K562 (cell line): ENCODE results near the gene SPATA13. TPM values are rescaled to one million over a fixed set of nuclear protein-coding genes. Genes with fewer than 3 reads are reported as not detected.

ENCODE experiments used
- ATAC-seq: fragments of 200-7000 bp; cut with Tn5 transposase; 3 replicates; pipeline ENCODE4 v1.9.1; 2020; ENCODE audit warnings: moderate library complexity
- BruUV-seq: library from RNA; stranded (reverse); fragments of 400-500 nt; replicated peaks from 2 replicates; lab custom pipeline; 2021; lab: Mats Ljungman, UMichigan
- CTCF ChIA-PET: fragments of 300-600 bp; formaldehyde crosslinking; extraction: SDS; loops from one replicate; lab custom pipeline; 2021; ENCODE audit warnings: low intra/inter-chr PET ratio; lab: Yijun Ruan, JAX
- POLR2A ChIA-PET: fragments of 300-600, 350-650 bp; sonication (Branson Sonifier 250); formaldehyde crosslinking; extraction: SDS; loops from one replicate; lab custom pipeline; 2021; ENCODE audit warnings: antibody characterized with exemption, inconsistent platforms; lab: Yijun Ruan, JAX
- DNase-seq, 4 experiments: peaks; one replicate each; pipeline versions ENCODE4 v3.0.0 to v3.0.0-alpha.2; 2011 to 2018; ENCODE audit warnings: low spot score in 3 of 4, mixed read lengths in 3 of 4; ENCODE audit errors: extremely low read depth in 1 of 4
- FAIRE-seq: peaks from 2 replicates; lab custom pipeline; 2011; peaks lifted over from hg19 to GRCh38; lab: Jason Lieb, UNC
- H2AFZ ChIP-seq: 2 replicates; pipeline ENCODE4 v1.6.0; 2011; ENCODE audit warnings: low read depth, low read length, control low read depth, inconsistent platforms
- H3K27ac ChIP-seq: fragments of 200-600 bp; 3 replicates; pipeline ENCODE4 v1.8.0; 2011; ENCODE audit warnings: low read depth, mild to moderate bottlenecking, control low read depth, inconsistent platforms, low read length, moderate library complexity, mixed read lengths; ENCODE audit errors: extremely low read depth
- H3K27me3 ChIP-seq, 2 experiments: fragments of 300-600 bp in 1 of 2; 2 replicates in 1 of 2; 3 replicates in 1 of 2; pipeline versions ENCODE4 v1.6.0 to v1.8.0; 2011; ENCODE audit warnings: inconsistent platforms in 2 of 2, low read length in 2 of 2, mild to moderate bottlenecking in 1 of 2, mixed read lengths in 1 of 2, moderate library complexity in 1 of 2; ENCODE audit not compliant: control insufficient read depth in 2 of 2, insufficient read depth in 2 of 2
- H3K36me3 ChIP-seq: fragments of 300-600 bp; 3 replicates; pipeline ENCODE4 v1.8.0; 2011; ENCODE audit warnings: mild to moderate bottlenecking, low read length, inconsistent platforms; ENCODE audit not compliant: control insufficient read depth, insufficient read depth
- H3K4me1 ChIP-seq, 2 experiments: fragments of 200-600 bp in 1 of 2; replicated peaks in 1 of 2; 2 replicates in 1 of 2; 3 replicates in 1 of 2; pipeline versions ENCODE4 v1.5.1 to v1.8.0; 2011; ENCODE audit warnings: inconsistent platforms in 2 of 2, low read length in 2 of 2, mild to moderate bottlenecking in 1 of 2, mixed read lengths in 1 of 2, moderate library complexity in 1 of 2; ENCODE audit not compliant: control insufficient read depth in 2 of 2, insufficient read depth in 2 of 2
- H3K4me2 ChIP-seq: 2 replicates; pipeline ENCODE4 v1.6.1; 2011; ENCODE audit warnings: low read length, control low read depth, inconsistent platforms, mixed read lengths; ENCODE audit not compliant: insufficient read depth
- H3K4me3 ChIP-seq: fragments of 200-600 bp; sonication (generic), shearing (Covaris generic); 2 replicates; pipeline ENCODE4 v1.5.1; 2016; ENCODE audit warnings: control low read depth, inconsistent platforms
- H3K79me2 ChIP-seq: fragments of 200-600 bp; 3 replicates; pipeline ENCODE4 v1.8.0; 2011; ENCODE audit warnings: low read length, inconsistent platforms; ENCODE audit not compliant: control insufficient read depth, insufficient read depth
- H3K9ac ChIP-seq, 2 experiments: 2 replicates each; pipeline versions ENCODE4 v1.6.0 to v1.6.1; 2011; ENCODE audit warnings: low read depth in 2 of 2, low read length in 2 of 2, control low read depth in 1 of 2, inconsistent platforms in 1 of 2, mild to moderate bottlenecking in 1 of 2, mixed read lengths in 1 of 2; ENCODE audit not compliant: insufficient read depth in 1 of 2
- H3K9me1 ChIP-seq: one replicate; pipeline ENCODE4 v1.6.0; 2011; ENCODE audit warnings: inconsistent platforms, mild to moderate bottlenecking, low read length, moderate library complexity; ENCODE audit not compliant: control insufficient read depth, insufficient read depth
- H3K9me3 ChIP-seq: replicated peaks from 2 replicates; pipeline ENCODE4 v1.5.1; 2011; ENCODE audit warnings: low read depth, low read length, inconsistent platforms; ENCODE audit not compliant: control insufficient read depth, insufficient read depth
- H4K20me1 ChIP-seq: replicated peaks from 2 replicates; pipeline ENCODE4 v1.6.1; 2011; ENCODE audit warnings: low read length, inconsistent platforms, mixed read lengths; ENCODE audit not compliant: control insufficient read depth, insufficient read depth
- ASH1L ChIP-seq: fragments of 450-650 bp; IDR thresholded peaks from 2 replicates; pipeline ENCODE4 v1.6.1; 2018; ENCODE audit warnings: borderline replicate concordance, mild to moderate bottlenecking, low read depth; ENCODE audit not compliant: partially characterized antibody
- BMI1 ChIP-seq: fragments of 150-350 bp; IDR thresholded peaks from 2 replicates; pipeline ENCODE4 v1.6.1; 2014; ENCODE audit warnings: low read length
- CBX3 ChIP-seq, 2 experiments: IDR thresholded peaks; 1 replicate in 1 of 2; 2 replicates in 1 of 2; pipeline ENCODE4 v1.6.1; 2012; ENCODE audit warnings: inconsistent platforms in 2 of 2, low read length in 2 of 2, borderline replicate concordance in 1 of 2, control low read depth in 1 of 2
- CEBPB ChIP-seq: fragments of 450-650 bp; IDR thresholded peaks from 2 replicates; pipeline ENCODE4 v1.6.1; 2016; ENCODE audit warnings: missing genetic modification characterization, missing compliant biosample characterization
- CSDE1 ChIP-seq, 2 experiments: fragments of 450-650 bp; IDR thresholded peaks; 2 replicates each; pipeline ENCODE4 v1.6.1; 2016; ENCODE audit warnings: mild to moderate bottlenecking in 1 of 2
- DNMT1 ChIP-seq: fragments of 450-650 bp; IDR thresholded peaks from 2 replicates; pipeline ENCODE4 v1.6.1; 2016; ENCODE audit warnings: antibody characterized with exemption, mild to moderate bottlenecking
- HMG20B ChIP-seq: fragments of 250-450 bp; sonication (Bioruptor Pico); IDR thresholded peaks from 2 replicates; pipeline ENCODE4 v1.5.0; 2021; ENCODE audit warnings: mild to moderate bottlenecking
- IRF1 ChIP-seq: sonication (generic); formaldehyde crosslinking; IDR thresholded peaks from 2 replicates; pipeline ENCODE4 v1.8.0; 2022; ENCODE audit warnings: missing genetic modification reagents, mild to moderate bottlenecking, borderline replicate concordance
- IRF2 ChIP-seq: sonication (generic); formaldehyde crosslinking; IDR thresholded peaks from 2 replicates; pipeline ENCODE4 v1.8.1; 2022; ENCODE audit warnings: mild to moderate bottlenecking, missing genetic modification reagents
- NCOA4 ChIP-seq: fragments of 450-650 bp; IDR thresholded peaks from 2 replicates; pipeline ENCODE4 v1.6.1; 2018; ENCODE audit warnings: mild to moderate bottlenecking; ENCODE audit not compliant: partially characterized antibody
- NR1H2 ChIP-seq: sonication (generic); formaldehyde crosslinking; IDR thresholded peaks from 2 replicates; pipeline ENCODE4 v1.4.0; 2020; ENCODE audit warnings: mild to moderate bottlenecking, missing genetic modification reagents
- PTRF ChIP-seq: fragments of 450-650 bp; IDR thresholded peaks from 2 replicates; pipeline ENCODE4 v1.6.1; 2016; ENCODE audit warnings: mild to moderate bottlenecking, missing genetic modification characterization, missing compliant biosample characterization
- SREBF2 ChIP-seq: sonication (generic); formaldehyde crosslinking; IDR thresholded peaks from 2 replicates; pipeline ENCODE4 v1.4.0; 2020; ENCODE audit warnings: mild to moderate bottlenecking, missing genetic modification reagents
- ZNF76 ChIP-seq: fragments of 250-450 bp; sonication (Bioruptor Pico); IDR thresholded peaks from 2 replicates; pipeline ENCODE4 v1.4.0; 2020; ENCODE audit warnings: mild to moderate bottlenecking, moderate library complexity, borderline replicate concordance
- WGBS: fragments of 100-300 bp; shearing (Covaris generic); methylation state at CpG from one replicate; pipeline ENCODE4 v1.1.6; 2016; ENCODE audit warnings: low coverage, mixed read lengths; ENCODE audit not compliant: insufficient coverage; ENCODE audit errors: missing lambda C conversion rate; 5-methylcytosine and 5-hydroxymethylcytosine counted together
- in situ Hi-C: fragments of 300-500 bp; cut with MboI; formaldehyde crosslinking; loops from 4 replicates; pipeline ENCODE4 v1.15.0; 2018; ENCODE audit warnings: inconsistent platforms, mixed read lengths
- intact Hi-C: fragments of 100-400 bp; cut with micrococcal nuclease; formaldehyde crosslinking; loops from 2 replicates; pipeline ENCODE4 v1.14.2; 2022
- polyA plus RNA-seq, 8 experiments: library from polyadenylated mRNA; depleted of rRNA in 4 of 8; stranded (reverse) in 5 of 8; unstranded in 3 of 8; fragments of >200 nt; fragmentation: Nextera tagmentation in 2 of 8; fragmentation: Illumina TruSeq in 1 of 8; extraction: Ambion mirVana in 2 of 8; extraction: Trizol in 1 of 8; gene quantifications; 2 replicates each; pipeline versions ENCODE4 v1.2.1 to v1.2.3, GENCODE V29; 2011 to 2014; ENCODE audit warnings: inconsistent platforms in 1 of 8, missing spikeins in 1 of 8
- total RNA-seq, 7 experiments: library from RNA; depleted of rRNA in 6 of 7; stranded (reverse); fragments of >200 nt in 6 of 7; fragmentation: Illumina TruSeq in 2 of 7; extraction: Trizol in 2 of 7; gene quantifications; 2 replicates each; pipeline versions ENCODE4 v1.2.1 to v1.2.3, GENCODE V29; 2011 to 2021; ENCODE audit warnings: low replicate concordance in 1 of 7

Gene SPATA13
- total and polyA plus RNA-seq, 9 of the 15 experiments (the other 6 are each of a cell fraction or from before 2014, with no cell fraction given): 0.08 to 0.99 (median 0.21) TPM; not detected in 2

GRCh38 chr13:24159357-24159756, 1.2 kb upstream of the SPATA13 start:
- in situ Hi-C loops: no loop called here

More at GRCh38 chr13:24159357-24159756, 1.2 kb upstream of the SPATA13 start:
- WGBS: 45% methylated on average over 5 of the region's 5 CpGs
- no peak for ATAC-seq
- no TSS peak for BruUV-seq
- Histone ChIP-seq H3K9me1 (no peaks in the 10 kb centered on the region), H3K4me3 (no peak overlapping the region), H3K9ac (no peak overlapping the region), H3K4me1 (peaks cover 0 to 9% of the 10 kb centered on the region in 2 experiments; a peak in 2 of 5 replicates), H3K79me2 (no peaks in the 10 kb centered on the region), H3K4me2 (no peak overlapping the region), H4K20me1 (no peaks in the 10 kb centered on the region), H2AFZ (no peak overlapping the region), H3K9me3 (no peaks in the 10 kb centered on the region), H3K27ac (no peak overlapping the region), H3K36me3 (no peaks in the 10 kb centered on the region), H3K27me3 (peaks cover 0 to 27% of the 10 kb centered on the region in 2 experiments; a peak in 2 of 5 replicates)
- POLR2A ChIA-PET: no interaction called here
- FAIRE-seq: no peak
- CTCF ChIA-PET: no interaction called here
- DNase-seq: peak in 1 of 4 experiments; percentile 7
- intact Hi-C loops: no loop called here
- TF ChIP-seq HMG20B (no peak), DNMT1 (no peak), NR1H2 (CRISPR knock-in tag) (no peak), CEBPB (tag) (no peak), PTRF (no peak), IRF1 (no peak), SREBF2 (CRISPR knock-in tag) (no peak), ASH1L (no peak), BMI1 (no peak), CSDE1 (IDR thresholded peaks at IDR 0.05) (no peak), NCOA4 (no peak), IRF2 (CRISPR knock-in tag) (no peak), CBX3 (IDR thresholded peaks at IDR 0.05; ENCODE audit: borderline replicate concordance in 1 of 2, low read length in 2 of 2) (no peak), ZNF76 (CRISPR knock-in tag) (no peak)
